Subcutaneous abdominal adipose tissue (tissue), 5 donors: ENCODE measurements around the gene LRMDA.

ENCODE experiments used
- H3K27ac ChIP-seq: one replicate; pipeline ENCODE4 v1.7.0; 2013; ENCODE audit warnings: low read depth, mild to moderate bottlenecking, inconsistent platforms, low read length, moderate library complexity
- H3K27me3 ChIP-seq, 5 donors: one replicate each; pipeline ENCODE4 v1.7.0; 2013; ENCODE audit warnings: low read length in 5 of 5, inconsistent platforms in 1 of 5; ENCODE audit not compliant: control insufficient read depth in 5 of 5, insufficient read depth in 4 of 5
- H3K36me3 ChIP-seq, 5 donors: one replicate each; pipeline ENCODE4 v1.7.0; 2013; ENCODE audit warnings: low read length in 5 of 5; ENCODE audit not compliant: control insufficient read depth in 5 of 5, insufficient read depth in 5 of 5
- H3K4me1 ChIP-seq, 5 donors: one replicate each; pipeline ENCODE4 v1.7.0; 2013; ENCODE audit warnings: low read length in 5 of 5, mild to moderate bottlenecking in 3 of 5, moderate library complexity in 1 of 5; ENCODE audit not compliant: control insufficient read depth in 5 of 5, insufficient read depth in 5 of 5
- H3K4me3 ChIP-seq, 5 donors: one replicate each; pipeline ENCODE4 v1.7.0; 2013; ENCODE audit warnings: low read length in 5 of 5, low read depth in 1 of 5
- H3K9ac ChIP-seq, 5 donors: one replicate each; pipeline ENCODE4 v1.7.0; 2013; ENCODE audit warnings: low read length in 5 of 5, mild to moderate bottlenecking in 4 of 5, moderate library complexity in 3 of 5
- H3K9me3 ChIP-seq, 5 donors: one replicate each; pipeline ENCODE4 v1.7.0; 2013; ENCODE audit warnings: low read length in 5 of 5; ENCODE audit not compliant: control insufficient read depth in 5 of 5
- donor health status: healthy.
- donor health status: healthy.
- donor health status: healthy.
- donor health status: healthy.
- donor health status: healthy.

The LRMDA gene

GRCh38 chr10:76116523-76116922, 685.1 kb downstream of the LRMDA start:
- no peaks in the 10 kb centered on the region for H3K36me3 ChIP-seq
- peaks cover 0 to 8% (median 8%) of the 10 kb centered on the region in 5 donors for H3K4me1 ChIP-seq
- H3K27me3 ChIP-seq, result no peaks in the 10 kb centered on the region
- no peak overlapping the region for H3K9ac ChIP-seq
- H3K4me3 ChIP-seq, result no peak overlapping the region
- no peaks in the 10 kb centered on the region for H3K9me3 ChIP-seq
- no peak overlapping the region for H3K27ac ChIP-seq

GRCh38 chr10:76117949-76118348, 686.5 kb downstream of the LRMDA start:
- no peaks in the 10 kb centered on the region for H3K27me3 ChIP-seq
- no peak overlapping the region for H3K9ac ChIP-seq
- no peak overlapping the region for H3K27ac ChIP-seq
- H3K4me1 ChIP-seq, result peaks cover 0 to 2% (median 0%) of the 10 kb centered on the region in 5 donors
- no peaks in the 10 kb centered on the region for H3K36me3 ChIP-seq
- H3K9me3 ChIP-seq, result no peaks in the 10 kb centered on the region
- H3K4me3 ChIP-seq, result no peak overlapping the region

GRCh38 chr10:76119036-76119435, 687.6 kb downstream of the LRMDA start:
- Histone ChIP-seq H3K27me3 (no peaks in the 10 kb centered on the region), H3K4me3 (no peak overlapping the region), H3K27ac (no peak overlapping the region), H3K9ac (no peak overlapping the region), H3K4me1 (peaks cover 0 to 2% (median 0%) of the 10 kb centered on the region in 5 donors), H3K9me3 (no peaks in the 10 kb centered on the region), H3K36me3 (no peaks in the 10 kb centered on the region)

- H3K27me3 ChIP-seq, result no peaks in the 10 kb centered on the region
Measured at GRCh38 chr10:76119515-76119914, 688.1 kb downstream of the LRMDA start.

GRCh38 chr10:76122056-76122455, 690.6 kb downstream of the LRMDA start:
- Histone ChIP-seq H3K4me3 (no peak overlapping the region), H3K9ac (no peak overlapping the region), H3K36me3 (no peaks in the 10 kb centered on the region), H3K27ac (no peak overlapping the region), H3K27me3 (no peaks in the 10 kb centered on the region), H3K9me3 (no peaks in the 10 kb centered on the region), H3K4me1 (peaks cover 0 to 3% (median 0%) of the 10 kb centered on the region in 5 donors)

More at GRCh38 chr10:76119515-76119914, 688.1 kb downstream of the LRMDA start:
- H3K9me3 ChIP-seq, result no peaks in the 10 kb centered on the region
- H3K36me3 ChIP-seq, result no peaks in the 10 kb centered on the region
- H3K9ac ChIP-seq, result no peak overlapping the region
- no peak overlapping the region for H3K4me3 ChIP-seq
- H3K27ac ChIP-seq, result no peak overlapping the region
- peaks cover 0 to 2% (median 0%) of the 10 kb centered on the region in 5 donors for H3K4me1 ChIP-seq

GRCh38 chr10:76124280-76124679, 692.9 kb downstream of the LRMDA start:
- Histone ChIP-seq H3K36me3 (no peaks in the 10 kb centered on the region), H3K4me3 (no peak overlapping the region), H3K27ac (no peak overlapping the region), H3K9me3 (no peaks in the 10 kb centered on the region), H3K9ac (no peak overlapping the region), H3K27me3 (no peaks in the 10 kb centered on the region), H3K4me1 (peaks cover 0 to 3% (median 0%) of the 10 kb centered on the region in 5 donors)

- Histone ChIP-seq H3K9ac (no peak overlapping the region), H3K9me3 (no peaks in the 10 kb centered on the region), H3K36me3 (no peaks in the 10 kb centered on the region), H3K27me3 (no peaks in the 10 kb centered on the region), H3K27ac (no peak overlapping the region), H3K4me3 (no peak overlapping the region), H3K4me1 (peaks cover 0 to 3% (median 0%) of the 10 kb centered on the region in 5 donors)
Measured at GRCh38 chr10:76125900-76126299, 694.5 kb downstream of the LRMDA start.

GRCh38 chr10:76126607-76127527, 695.4 kb downstream of the LRMDA start:
- Histone ChIP-seq H3K27me3 (no peaks in the 10 kb centered on the region), H3K4me3 (no peak overlapping the region)

GRCh38 chr10:76127984-76128589, 696.7 kb downstream of the LRMDA start:
- no peak overlapping the region for H3K9ac ChIP-seq
- peaks cover 0 to 3% (median 0%) of the 10 kb centered on the region in 5 donors for H3K4me1 ChIP-seq

More at GRCh38 chr10:76126607-76127527, 695.4 kb downstream of the LRMDA start:
- Histone ChIP-seq H3K36me3 (no peaks in the 10 kb centered on the region), H3K9ac (no peak overlapping the region), H3K9me3 (no peaks in the 10 kb centered on the region), H3K4me1 (peaks cover 0 to 3% (median 0%) of the 10 kb centered on the region in 5 donors), H3K27ac (no peak overlapping the region)

GRCh38 chr10:76129213-76129612, 697.8 kb downstream of the LRMDA start:
- no peak overlapping the region for H3K27ac ChIP-seq

More at GRCh38 chr10:76127984-76128589, 696.7 kb downstream of the LRMDA start:
- H3K9me3 ChIP-seq, result no peaks in the 10 kb centered on the region
- no peak overlapping the region for H3K4me3 ChIP-seq
- no peak overlapping the region for H3K27ac ChIP-seq
- no peaks in the 10 kb centered on the region for H3K27me3 ChIP-seq
- no peaks in the 10 kb centered on the region for H3K36me3 ChIP-seq

More at GRCh38 chr10:76129213-76129612, 697.8 kb downstream of the LRMDA start:
- H3K4me1 ChIP-seq, result peaks cover 0 to 3% (median 0%) of the 10 kb centered on the region in 5 donors
- H3K27me3 ChIP-seq, result no peaks in the 10 kb centered on the region
- no peak overlapping the region for H3K9ac ChIP-seq
- no peak overlapping the region for H3K4me3 ChIP-seq
- H3K9me3 ChIP-seq, result no peaks in the 10 kb centered on the region
- no peaks in the 10 kb centered on the region for H3K36me3 ChIP-seq
